ENCODE results near the gene ETV2. TPM values are rescaled to one million over a fixed set of nuclear protein-coding genes. Genes with fewer than 3 reads are reported as not detected.

ETV2 gene
- total RNA-seq, 6 donors from 2014 or later, result 0.83 to 8.0 (median 1.8) TPM; not detected in 2

DNA sequence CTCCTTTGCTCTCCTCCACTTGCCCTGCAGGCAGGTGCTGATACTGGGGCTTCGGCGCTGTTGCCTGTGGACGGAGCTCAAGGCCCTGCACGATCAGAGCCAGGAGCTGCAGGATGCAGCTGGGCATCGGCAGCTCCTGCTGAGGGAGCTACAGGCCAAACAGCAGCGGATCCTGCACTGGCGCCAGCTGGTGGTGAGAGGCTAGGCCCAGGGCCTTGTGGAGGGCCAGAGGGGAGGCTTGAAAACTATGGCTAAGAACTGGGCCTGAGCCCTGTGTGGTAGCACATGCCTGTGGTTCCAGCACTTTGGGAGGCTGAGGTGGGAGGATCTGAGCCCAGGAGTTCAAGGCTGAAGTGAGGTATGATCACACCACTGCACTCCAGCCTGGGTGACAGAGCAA is 22.7 kb upstream of the ETV2 start:
- ATAC-seq (ENCODE audit: low FRiP score in 2 of 2), result no peak
- TF ChIP-seq POLR2A (IDR thresholded peaks at IDR 0.05) (no peak), CTCF (IDR thresholded peaks at IDR 0.05) (no peak), POLR2AphosphoS5 (IDR thresholded peaks at IDR 0.05) (no peak), EP300 (IDR thresholded peaks at IDR 0.05) (no peak)
- 90 to 92% methylated on average over 5 to 6 of the region's 7 CpGs for WGBS, 2 donors

GRCh38 chr19:35619290-35619923 is 22.1 kb upstream of the ETV2 start:
- H3K4me3 ChIP-seq, result no peak overlapping the region
- TF ChIP-seq EP300 (IDR thresholded peaks at IDR 0.05) (no peak), POLR2AphosphoS5 (IDR thresholded peaks at IDR 0.05) (no peak), POLR2A (IDR thresholded peaks at IDR 0.05) (no peak), CTCF (IDR thresholded peaks at IDR 0.05) (no peak)
- H3K36me3 ChIP-seq, result peaks cover 0 to 31% (median 15%) of the 10 kb centered on the region in 4 donors
- ATAC-seq (ENCODE audit: low FRiP score in 2 of 2) (no peak), DNase-seq (no peak)
- WGBS, 2 donors, result 95 to 98% methylated on average over 6 to 8 of the region's 12 CpGs
- H3K9me3 ChIP-seq, result no peaks in the 10 kb centered on the region
- no peaks in the 10 kb centered on the region for H3K27me3 ChIP-seq
- no peak overlapping the region for H3K27ac ChIP-seq
- no peaks in the 10 kb centered on the region for H3K4me1 ChIP-seq

More for the DNA sequence above, 22.7 kb upstream of the ETV2 start:
- Histone ChIP-seq H3K4me3 (no peak overlapping the region), H3K27me3 (no peaks in the 10 kb centered on the region), H3K36me3 (peaks cover 0 to 31% (median 15%) of the 10 kb centered on the region in 4 donors), H3K9me3 (no peaks in the 10 kb centered on the region), H3K4me1 (no peaks in the 10 kb centered on the region), H3K27ac (no peak overlapping the region)
- DNase-seq, result no peak

GRCh38 chr19:35620001-35620400 is 21.5 kb upstream of the ETV2 start:
- no peaks in the 10 kb centered on the region for H3K4me1 ChIP-seq
- 95 to 100% methylated on average over 9 to 16 of the region's 17 CpGs for WGBS, 2 donors
- H3K4me3 ChIP-seq, result no peak overlapping the region
- ATAC-seq (ENCODE audit: low FRiP score in 2 of 2), result no peak
- no peaks in the 10 kb centered on the region for H3K27me3 ChIP-seq
- H3K36me3 ChIP-seq, result peaks cover 0 to 31% (median 15%) of the 10 kb centered on the region in 4 donors
- H3K9me3 ChIP-seq, result no peaks in the 10 kb centered on the region
- TF ChIP-seq POLR2A (IDR thresholded peaks at IDR 0.05) (no peak), EP300 (IDR thresholded peaks at IDR 0.05) (no peak), CTCF (IDR thresholded peaks at IDR 0.05) (no peak), POLR2AphosphoS5 (IDR thresholded peaks at IDR 0.05) (no peak)
- no peak overlapping the region for H3K27ac ChIP-seq
- DNase-seq, result peak in 1 of 2 donors; percentile 72

GRCh38 chr19:35621708-35622107 is 19.8 kb upstream of the ETV2 start:
- no peak for TF ChIP-seq POLR2AphosphoS5 (IDR thresholded peaks at IDR 0.05)
- no peak for TF ChIP-seq CTCF (IDR thresholded peaks at IDR 0.05)
- no peak for TF ChIP-seq EP300 (IDR thresholded peaks at IDR 0.05)
- TF ChIP-seq POLR2A (IDR thresholded peaks at IDR 0.05), result no peak
- H3K27me3 ChIP-seq, result no peaks in the 10 kb centered on the region
- ATAC-seq (ENCODE audit: low FRiP score in 2 of 2) (no peak), DNase-seq (no peak)
- H3K9me3 ChIP-seq, result no peaks in the 10 kb centered on the region
- no peaks in the 10 kb centered on the region for H3K4me1 ChIP-seq
- H3K4me3 ChIP-seq, result no peak overlapping the region
- 97 to 99% methylated on average over 7 to 9 of the region's 9 CpGs for WGBS, 2 donors
- H3K36me3 ChIP-seq, result peaks cover 0 to 30% (median 12%) of the 10 kb centered on the region in 4 donors
- H3K27ac ChIP-seq, result no peak overlapping the region

- H3K4me1 ChIP-seq, result peaks cover 0 to 2% (median 0%) of the 10 kb centered on the region in 4 donors
- 91 to 94% methylated on average over 6 to 13 of the region's 13 CpGs for WGBS, 2 donors
- H3K27me3 ChIP-seq, result no peaks in the 10 kb centered on the region
- ATAC-seq (ENCODE audit: low FRiP score in 2 of 2), result no peak
- H3K27ac ChIP-seq, result no peak overlapping the region
- TF ChIP-seq POLR2A (IDR thresholded peaks at IDR 0.05) (no peak), CTCF (IDR thresholded peaks at IDR 0.05) (no peak), POLR2AphosphoS5 (IDR thresholded peaks at IDR 0.05) (no peak), EP300 (IDR thresholded peaks at IDR 0.05) (no peak)
- H3K4me3 ChIP-seq, result no peak overlapping the region
- H3K9me3 ChIP-seq, result no peaks in the 10 kb centered on the region
- peak in 1 of 2 donors; percentile 59 for DNase-seq
- H3K36me3 ChIP-seq, result peaks cover 0 to 23% (median 11%) of the 10 kb centered on the region in 4 donors
These were observed 18.8 kb upstream of the ETV2 start for GRCh38 chr19:35622750-35623149.

All from upper lobe of left lung (tissue), 6 donors.